Dermis microvascular lymphatic vessel endothelial cell (primary cell): ENCODE data around the gene FSTL4. TPM values are rescaled to one million over a fixed set of nuclear protein-coding genes. Genes with fewer than 3 reads are reported as not detected.

Experiments used
- DNase-seq, 2 donors: peaks; one replicate each; pipeline versions ENCODE4 v3.0.0 to v3.0.0-alpha.2; 2010; ENCODE audit warnings: low read depth in 2 of 2
- total RNA-seq: library from RNA; depleted of rRNA; stranded (reverse); fragments of >200 nt; gene quantifications from 2 replicates; pipeline ENCODE4 v1.2.1, GENCODE V29; 2014

The FSTL4 gene
- total RNA-seq, 1 donor from 2014 or later, result under 0.01 TPM

GRCh38 chr5:133428072-133428660, 184.2 kb downstream of the FSTL4 start:
- DNase-seq, result no peak

GRCh38 chr5:133427121-133427777, 185.1 kb downstream of the FSTL4 start:
- DNase-seq, result no peak

- DNase-seq, result no peak
Observed at GRCh38 chr5:133426264-133426663, 186.1 kb downstream of the FSTL4 start.

DNA sequence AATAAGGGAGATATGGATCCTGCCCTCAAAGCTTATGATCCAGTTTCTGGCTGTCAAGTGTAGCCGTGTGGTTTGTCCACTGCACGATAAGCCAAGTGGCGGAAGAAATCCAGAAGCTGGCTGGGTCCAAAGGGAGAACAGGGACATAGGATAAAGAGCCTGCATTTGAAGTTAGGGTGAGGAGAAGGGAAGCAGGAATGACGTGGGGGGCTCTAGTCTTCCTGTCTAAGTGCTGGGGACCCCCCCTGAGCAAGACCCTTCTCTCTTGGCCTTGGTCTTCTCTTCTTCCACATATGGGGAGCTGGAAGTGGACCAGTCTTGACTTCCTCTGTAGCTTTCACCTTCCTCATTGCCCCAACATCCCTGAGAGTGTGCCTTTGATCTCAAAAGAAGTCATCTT, 186.6 kb downstream of the FSTL4 start:
- DNase-seq, result no peak

- no peak for DNase-seq
Observed at GRCh38 chr5:133425222-133425621, 187.1 kb downstream of the FSTL4 start.

GRCh38 chr5:133423618-133424282, 188.6 kb downstream of the FSTL4 start:
- DNase-seq, result peak; percentile 16 to 52

GRCh38 chr5:133423011-133423617, 189.2 kb downstream of the FSTL4 start:
- DNase-seq, result no peak

DNA sequence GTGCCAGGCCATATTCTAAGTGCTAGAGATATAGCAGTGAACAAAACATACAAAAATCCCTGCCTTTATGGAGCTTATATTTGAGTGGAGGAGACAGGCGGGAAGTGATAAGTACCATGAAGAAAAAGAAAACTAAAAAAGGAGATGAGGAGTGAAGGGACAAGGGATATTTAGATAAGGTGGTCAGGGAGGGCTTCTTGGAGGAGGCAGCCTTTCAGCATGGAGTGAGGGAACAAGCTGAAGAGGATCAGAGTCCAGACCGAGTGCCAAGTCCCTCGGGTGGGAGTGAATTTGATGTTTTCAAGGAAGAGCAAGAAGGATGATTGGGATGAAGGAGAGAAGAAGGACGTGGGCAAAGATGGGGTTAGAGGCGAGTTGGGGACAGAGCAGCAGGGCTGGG, 190.5 kb downstream of the FSTL4 start:
- no peak for DNase-seq

DNA sequence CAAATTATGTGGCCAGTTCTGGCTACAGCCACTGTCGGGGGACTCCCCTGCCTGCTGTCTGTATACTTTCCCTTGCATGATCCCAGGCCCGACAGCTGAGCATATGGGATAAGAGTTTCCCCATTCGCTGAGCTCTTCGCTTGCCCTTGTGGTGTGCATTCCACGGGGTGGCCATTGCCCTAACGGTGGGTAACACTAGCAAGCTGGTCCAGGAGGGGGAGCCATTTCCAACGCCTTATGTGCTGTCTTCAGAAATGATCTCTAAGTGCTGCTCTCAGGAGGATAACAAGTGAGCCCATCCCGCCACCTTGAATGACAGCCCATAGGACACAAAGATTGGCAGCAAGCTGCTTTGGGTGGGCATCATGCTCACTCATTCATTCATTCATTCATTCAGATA, 190.9 kb downstream of the FSTL4 start:
- peak; percentile 18 to 65 for DNase-seq

DNA sequence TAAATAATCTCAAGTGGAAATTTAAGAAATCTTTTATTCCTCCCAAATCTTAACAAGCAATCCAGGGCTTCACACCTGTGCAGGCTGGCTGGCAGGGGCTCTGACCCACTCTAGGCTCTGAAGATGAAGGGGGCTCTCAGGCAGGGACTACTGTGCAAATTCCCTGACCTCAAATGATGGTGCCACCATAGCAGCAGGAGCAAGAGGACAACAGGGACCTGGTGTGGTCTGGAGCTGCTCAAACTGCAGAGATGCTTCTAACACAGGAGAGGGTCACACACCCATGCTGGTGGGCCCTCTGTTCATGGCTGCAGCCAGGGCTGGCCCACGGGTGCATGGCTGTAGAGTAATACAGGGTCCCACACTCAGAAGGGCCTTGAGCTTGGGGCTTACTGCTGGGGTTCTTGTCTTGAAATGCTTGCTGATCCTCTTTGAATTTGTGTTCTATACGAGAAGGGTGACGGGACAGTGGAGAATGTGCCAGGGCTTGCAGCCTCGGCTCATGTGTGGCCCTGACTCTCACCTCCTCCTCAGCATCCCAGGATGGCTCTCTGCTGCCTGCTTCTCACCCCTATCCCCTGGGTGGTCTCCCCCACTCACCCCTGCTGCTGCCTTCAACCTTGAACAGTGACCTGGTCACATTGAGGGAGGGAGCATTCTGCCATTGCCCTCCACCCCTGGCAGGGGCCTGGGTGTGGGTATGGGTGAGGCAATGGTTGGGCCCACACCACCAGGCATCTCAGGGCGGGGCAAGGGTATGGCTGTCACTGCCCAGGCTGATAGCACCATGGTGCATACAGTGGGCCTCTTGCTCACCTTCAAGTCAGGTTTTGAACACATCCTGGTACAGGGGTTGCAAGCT, 191.7 kb downstream of the FSTL4 start:
- DNase-seq, result no peak

GRCh38 chr5:133415906-133416305, 196.4 kb downstream of the FSTL4 start:
- DNase-seq, result no peak

- no peak for DNase-seq
Observed at GRCh38 chr5:133415506-133415905, 196.8 kb downstream of the FSTL4 start.

DNA sequence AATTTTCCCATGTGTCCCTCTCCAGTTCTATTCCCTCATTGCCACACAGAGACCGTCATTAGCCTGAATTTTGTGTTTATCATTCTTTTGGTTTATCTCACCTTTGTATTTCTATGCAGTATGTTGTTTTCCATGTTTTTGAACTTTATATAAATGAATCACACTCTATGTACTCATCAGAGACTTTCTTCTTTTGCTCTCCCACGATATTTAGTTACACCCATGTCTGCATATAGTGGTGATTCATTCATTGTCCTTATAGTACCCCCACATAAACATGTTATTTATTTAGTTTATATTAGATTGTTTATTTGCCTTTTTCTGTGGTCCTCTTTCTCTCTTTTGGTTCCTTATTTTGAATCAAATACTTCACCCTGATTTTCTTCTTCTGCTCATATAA, 199.7 kb downstream of the FSTL4 start:
- DNase-seq, result no peak

- DNase-seq, result no peak
Observed at GRCh38 chr5:133410335-133410828, 202.0 kb downstream of the FSTL4 start.

GRCh38 chr5:133409210-133409674, 203.1 kb downstream of the FSTL4 start:
- DNase-seq, result no peak

GRCh38 chr5:133408322-133408721, 204.0 kb downstream of the FSTL4 start:
- DNase-seq, result no peak

GRCh38 chr5:133406977-133407632, 205.2 kb downstream of the FSTL4 start:
- DNase-seq, result no peak

DNA sequence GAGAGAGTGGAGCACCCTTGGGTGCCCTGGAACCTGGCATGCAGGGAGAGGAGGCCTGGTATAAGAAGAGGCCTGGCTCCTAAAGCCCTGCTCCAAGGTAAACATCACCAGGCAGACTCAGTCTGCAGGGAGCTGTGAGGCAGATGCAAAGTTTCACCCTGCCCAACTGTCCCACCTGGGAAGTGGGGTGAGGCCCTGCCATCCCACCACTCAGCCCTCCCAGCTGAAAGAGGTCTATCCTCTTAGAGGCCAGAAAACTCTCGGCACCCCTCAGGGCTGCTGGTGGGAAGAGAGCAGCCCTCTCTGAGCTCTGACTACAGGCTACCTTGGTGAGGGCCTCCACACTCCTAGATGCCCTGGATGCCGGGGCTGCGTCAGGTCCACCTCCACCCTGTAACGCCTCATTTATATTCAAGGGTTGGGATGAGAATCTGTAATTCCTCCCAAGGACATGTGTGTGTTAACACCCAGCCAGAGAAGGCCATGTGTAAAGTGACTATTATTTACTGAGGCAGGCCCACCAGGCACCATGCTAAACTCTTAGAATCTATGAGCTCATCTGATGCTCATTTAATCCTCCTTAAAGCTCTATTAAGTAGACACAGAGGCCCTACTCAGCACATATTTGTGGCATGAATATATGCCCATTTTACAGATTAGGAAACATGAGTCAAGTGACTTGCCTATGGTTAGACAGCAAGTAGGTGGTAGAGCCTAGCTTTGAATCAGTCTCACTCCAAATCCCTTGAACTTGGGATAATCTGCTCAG, 205.9 kb downstream of the FSTL4 start:
- no peak for DNase-seq

DNA sequence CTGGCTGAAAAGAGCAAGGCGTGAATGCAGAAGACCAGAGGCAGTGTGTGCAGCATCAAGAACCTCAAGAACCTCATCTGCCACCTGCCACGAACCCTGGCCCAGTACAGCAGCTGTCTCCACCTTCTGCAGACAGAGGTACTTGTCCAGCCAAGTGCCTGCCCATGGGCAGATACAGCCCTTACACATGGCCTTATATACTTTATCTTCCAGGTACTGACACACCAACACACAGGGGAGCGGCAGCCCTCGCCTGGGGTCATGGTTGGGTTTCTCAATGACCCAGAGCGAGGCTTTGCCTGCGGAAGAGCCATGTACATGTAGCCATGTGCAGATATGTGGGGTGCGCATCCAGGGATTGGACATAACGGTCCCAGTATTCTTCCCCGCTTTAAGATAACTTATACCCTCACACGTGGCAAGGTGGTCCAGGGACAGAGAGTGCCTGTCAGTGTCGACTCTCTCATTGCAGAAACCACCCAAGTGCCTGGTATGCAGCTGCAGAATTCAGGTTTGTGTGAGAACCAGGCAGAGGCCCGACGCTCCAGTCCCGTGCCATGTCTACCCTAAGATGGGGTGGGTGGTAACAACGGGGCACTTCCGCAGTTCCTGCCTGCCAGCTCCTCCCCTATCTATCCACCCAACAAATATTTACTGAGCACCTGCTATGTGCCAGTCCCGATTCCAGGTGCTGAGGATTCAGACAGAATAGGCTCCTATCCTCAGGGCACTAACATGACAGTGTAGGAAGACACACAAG, 206.9 kb downstream of the FSTL4 start:
- DNase-seq, result no peak
